Measurements from ENCODE around the gene NFS1.
"Not testable (repeated sequence)": the region's sequence is repeated elsewhere in the genome, so short reads cannot be mapped to it uniquely, and the experiment has no call there.

GRCh38 chr20:35705894-35706293, 6.7 kb upstream of the NFS1 start:
- TF ChIP-seq REST (IDR thresholded peaks at IDR 0.05; ENCODE audit: insufficient replicate concordance, low read depth); CTCF (IDR thresholded peaks at IDR 0.05; ENCODE audit: insufficient read depth, low read length); POLR2AphosphoS5 (IDR thresholded peaks at IDR 0.05; ENCODE audit: low read depth); GABPA (IDR thresholded peaks at IDR 0.05; ENCODE audit: low read depth); SPI1 (IDR thresholded peaks at IDR 0.05; ENCODE audit: borderline replicate concordance, low read depth): not testable (repeated sequence)

All from HL-60 (cell line).